Esophagus muscularis mucosa (tissue), 3 donors: ENCODE results near the gene DIDO1.

Experiments used
- POLR2A ChIP-seq: fragments of 450-650 bp; IDR thresholded peaks from one replicate; pipeline ENCODE4 v1.6.1; 2017; ENCODE audit warnings: antibody characterized with exemption, moderate library complexity, mild to moderate bottlenecking, low read depth
- POLR2AphosphoS5 ChIP-seq, 2 donors: sonication (generic); formaldehyde crosslinking; IDR thresholded peaks; one replicate each; pipeline ENCODE4 v1.6.1; 2017; ENCODE audit warnings: antibody characterized with exemption in 2 of 2
- TF ChIP-seq, protein P1 (sequence below), 3 experiments: fragments of 200-600 bp in 2 of 3; fragments of 450-650 bp in 1 of 3; sonication (generic) in 2 of 3; IDR thresholded peaks; one replicate each; pipeline ENCODE4 v1.5.1; 2017 to 2019; ENCODE audit warnings: antibody characterized with exemption in 3 of 3, mild to moderate bottlenecking in 2 of 3, moderate library complexity in 1 of 3

DNA sequence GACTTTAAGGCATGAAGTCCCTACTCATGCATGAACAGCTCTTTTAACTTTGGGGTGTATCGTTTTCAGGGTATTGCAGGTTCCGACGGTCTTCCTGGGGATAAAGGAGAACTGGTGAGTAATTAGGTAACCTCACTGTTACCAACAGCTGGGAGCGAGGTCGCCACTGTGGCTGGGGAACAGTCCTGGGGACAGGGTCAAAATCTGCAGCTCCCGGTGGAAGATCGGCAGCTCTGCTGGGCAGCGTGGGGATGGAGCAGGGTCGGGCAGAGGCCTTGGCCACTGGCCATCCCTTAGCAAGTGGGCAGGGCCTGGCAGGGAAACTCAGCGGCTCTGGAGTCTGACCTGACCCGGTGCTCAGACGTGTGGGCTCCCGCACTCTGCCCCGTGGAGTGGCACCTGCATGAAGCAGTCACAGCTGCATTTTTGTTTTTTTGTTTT, 93.3 kb downstream of the DIDO1 start:
- TF ChIP-seq, protein P1, sequence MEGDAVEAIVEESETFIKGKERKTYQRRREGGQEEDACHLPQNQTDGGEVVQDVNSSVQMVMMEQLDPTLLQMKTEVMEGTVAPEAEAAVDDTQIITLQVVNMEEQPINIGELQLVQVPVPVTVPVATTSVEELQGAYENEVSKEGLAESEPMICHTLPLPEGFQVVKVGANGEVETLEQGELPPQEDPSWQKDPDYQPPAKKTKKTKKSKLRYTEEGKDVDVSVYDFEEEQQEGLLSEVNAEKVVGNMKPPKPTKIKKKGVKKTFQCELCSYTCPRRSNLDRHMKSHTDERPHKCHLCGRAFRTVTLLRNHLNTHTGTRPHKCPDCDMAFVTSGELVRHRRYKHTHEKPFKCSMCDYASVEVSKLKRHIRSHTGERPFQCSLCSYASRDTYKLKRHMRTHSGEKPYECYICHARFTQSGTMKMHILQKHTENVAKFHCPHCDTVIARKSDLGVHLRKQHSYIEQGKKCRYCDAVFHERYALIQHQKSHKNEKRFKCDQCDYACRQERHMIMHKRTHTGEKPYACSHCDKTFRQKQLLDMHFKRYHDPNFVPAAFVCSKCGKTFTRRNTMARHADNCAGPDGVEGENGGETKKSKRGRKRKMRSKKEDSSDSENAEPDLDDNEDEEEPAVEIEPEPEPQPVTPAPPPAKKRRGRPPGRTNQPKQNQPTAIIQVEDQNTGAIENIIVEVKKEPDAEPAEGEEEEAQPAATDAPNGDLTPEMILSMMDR (IDR thresholded peaks at IDR 0.05): no peak
- no peak for TF ChIP-seq POLR2AphosphoS5 (IDR thresholded peaks at IDR 0.05)
- no peak for TF ChIP-seq POLR2A
